Right atrium auricular region (tissue), 2 donors: ENCODE results near the gene DNASE1L3. TPM values are rescaled to one million over a fixed set of nuclear protein-coding genes. Genes with fewer than 3 reads are reported as not detected.
"Not testable (repeated sequence)": the region's sequence is repeated elsewhere in the genome, so short reads cannot be mapped to it uniquely, and the experiment has no call there.

ENCODE experiments used
- DNase-seq: peaks from one replicate; pipeline ENCODE4 v3.0.0-alpha.2; 2019; ENCODE audit warnings: low spot score
- H3K27ac ChIP-seq, 2 donors: fragments of 200-600 bp; sonication (generic); 1 replicate in 1 of 2; 2 replicates in 1 of 2; pipeline ENCODE4 v1.5.1; 2016 to 2019
- H3K27me3 ChIP-seq, 2 donors: fragments of 200-600 bp; sonication (generic); one replicate each; pipeline versions ENCODE4 v1.5.1 to v1.6.0; 2017 to 2019
- H3K36me3 ChIP-seq: fragments of 200-600 bp; sonication (generic); one replicate; pipeline ENCODE4 v1.5.1; 2016
- H3K4me1 ChIP-seq, 2 donors: fragments of 200-600 bp; sonication (generic); one replicate each; pipeline versions ENCODE4 v1.5.1 to v1.6.0; 2017 to 2019
- H3K4me3 ChIP-seq, 2 donors: fragments of 200-600 bp; sonication (generic); 1 replicate in 1 of 2; 2 replicates in 1 of 2; pipeline ENCODE4 v1.5.1; 2017 to 2019; ENCODE audit warnings: mild to moderate bottlenecking in 1 of 2, moderate library complexity in 1 of 2
- H3K9me3 ChIP-seq, 2 donors: fragments of 200-600 bp; sonication (generic); one replicate each; pipeline ENCODE4 v1.5.1; 2019
- CTCF ChIP-seq, 2 donors: fragments of 200-600 bp; sonication (generic); IDR thresholded peaks; one replicate each; pipeline ENCODE4 v1.5.1; 2019; ENCODE audit warnings: antibody characterized with exemption in 2 of 2
- total RNA-seq, 2 donors: library from RNA; depleted of rRNA; stranded (reverse); fragments of >200 nt; gene quantifications; one replicate each; pipeline ENCODE4 v1.1.0, GENCODE V29; 2016

The DNASE1L3 gene
- total RNA-seq, 2 donors from 2014 or later = 1.5 to 11.5 TPM

- Histone ChIP-seq H3K36me3 (no peaks in the 10 kb centered on the region), H3K27ac (no peak overlapping the region), H3K9me3 (no peaks in the 10 kb centered on the region), H3K4me1 (no peaks in the 10 kb centered on the region), H3K4me3 (no peak overlapping the region), H3K27me3 (no peaks in the 10 kb centered on the region)
- no peak for DNase-seq
- TF ChIP-seq CTCF (IDR thresholded peaks at IDR 0.05) = no peak
Measured at GRCh38 chr3:58207954-58208353, 2.8 kb downstream of the DNASE1L3 start.

- no peak for TF ChIP-seq CTCF (IDR thresholded peaks at IDR 0.05)
- no peaks in the 10 kb centered on the region for H3K36me3 ChIP-seq
- no peak overlapping the region for H3K27ac ChIP-seq
- no peaks in the 10 kb centered on the region for H3K4me1 ChIP-seq
- no peak for DNase-seq
- no peaks in the 10 kb centered on the region for H3K9me3 ChIP-seq
- no peaks in the 10 kb centered on the region for H3K27me3 ChIP-seq
- H3K4me3 ChIP-seq = no peak overlapping the region
Measured at GRCh38 chr3:58206406-58207011, 4.3 kb downstream of the DNASE1L3 start.

- Histone ChIP-seq H3K27ac (no peak overlapping the region), H3K4me3 (no peak overlapping the region), H3K27me3 (no peaks in the 10 kb centered on the region), H3K36me3 (no peaks in the 10 kb centered on the region), H3K4me1 (peaks cover 0 to 2% of the 10 kb centered on the region in 2 donors), H3K9me3 (no peaks in the 10 kb centered on the region)
- no peak for DNase-seq
- TF ChIP-seq CTCF (IDR thresholded peaks at IDR 0.05) = no peak
Measured at GRCh38 chr3:58205981-58206380, 4.8 kb downstream of the DNASE1L3 start.

- no peaks in the 10 kb centered on the region for H3K27me3 ChIP-seq
- no peak for TF ChIP-seq CTCF (IDR thresholded peaks at IDR 0.05)
- no peak overlapping the region for H3K4me3 ChIP-seq
- H3K9me3 ChIP-seq = no peaks in the 10 kb centered on the region
- no peak for DNase-seq
- H3K4me1 ChIP-seq = peaks cover 0 to 12% of the 10 kb centered on the region in 2 donors
- no peaks in the 10 kb centered on the region for H3K36me3 ChIP-seq
- H3K27ac ChIP-seq = no peak overlapping the region
Measured at GRCh38 chr3:58204720-58205119, 6.1 kb downstream of the DNASE1L3 start.

GRCh38 chr3:58203541-58203940 lies 7.2 kb downstream of the DNASE1L3 start:
- no peak for TF ChIP-seq CTCF (IDR thresholded peaks at IDR 0.05)
- no peak overlapping the region for H3K27ac ChIP-seq
- H3K36me3 ChIP-seq = no peaks in the 10 kb centered on the region
- no peak for DNase-seq
- no peak overlapping the region for H3K4me3 ChIP-seq
- no peaks in the 10 kb centered on the region for H3K9me3 ChIP-seq
- H3K4me1 ChIP-seq = peaks cover 0 to 19% of the 10 kb centered on the region in 2 donors
- no peaks in the 10 kb centered on the region for H3K27me3 ChIP-seq

GRCh38 chr3:58202917-58203360 lies 7.8 kb downstream of the DNASE1L3 start:
- Histone ChIP-seq H3K4me1 (peaks cover 0 to 19% of the 10 kb centered on the region in 2 donors), H3K27me3 (no peaks in the 10 kb centered on the region), H3K36me3 (no peaks in the 10 kb centered on the region), H3K9me3 (no peaks in the 10 kb centered on the region), H3K27ac (no peak overlapping the region), H3K4me3 (no peak overlapping the region)
- DNase-seq = no peak
- TF ChIP-seq CTCF (IDR thresholded peaks at IDR 0.05) = no peak

- Histone ChIP-seq H3K4me1 (peaks cover 0 to 19% of the 10 kb centered on the region in 2 donors), H3K27ac (peak overlapping the region in 1 of 2 donors; percentile 23)
- not testable (repeated sequence) for DNase-seq, H3K9me3 ChIP-seq, H3K27me3 ChIP-seq, H3K36me3 ChIP-seq, H3K4me3 ChIP-seq
Measured at GRCh38 chr3:58201451-58201850, 9.3 kb downstream of the DNASE1L3 start.
